Heart left ventricle (tissue), 13 donors: ENCODE data around the gene MYO15A.

Experiments
- POLR2A ChIP-seq, 2 donors: fragments of 450-650 bp; IDR thresholded peaks; one replicate each; pipeline ENCODE4 v1.6.1; 2017; ENCODE audit warnings: antibody characterized with exemption in 2 of 2, mild to moderate bottlenecking in 2 of 2, moderate library complexity in 2 of 2
- TF ChIP-seq, protein P1 (sequence below), 12 donors: fragments of 200-600 bp; sonication (generic) in 4 of 12; IDR thresholded peaks; one replicate each; pipeline versions ENCODE4 v1.5.0 to v1.8.0; 2018 to 2022; ENCODE audit warnings: antibody characterized with exemption in 12 of 12, mild to moderate bottlenecking in 5 of 12
- donor health status: ischemic (EF 13 %, LVEDD 7.1; RV severe dilation, severe dysfunction).
- donor health status: DM: no; HTN: yes; CAD: no.
- donor health status: DM: no; HTN: no; CAD: no.
- donor health status: ischemic (EF 25% LVEDD 6.9; RV normal size, moderate dysfunction).
- donor health status: ischemic (EF 25% LVEDD 5.7; RV mildly dilated, moderate dysfunction).
- donor health status: ischemic (EF 35%, LVEDD 5.7; RV mildly dilated, moderate dysfunction).
- donor health status: nonischemic (EF 11% LVEDD 7.7; RV severe dilation, severe dysfunction).
- donor health status: DM: yes; HTN: yes; CAD: no.
- donor health status: PGD.
- donor health status: ischemic (EF 29% LVEDD 5.4; RV normal size, mild dysfunction).
- donor health status: nonischemic (EF 23%, LVEDD 6.1; RV moderate dilation, normal function).

DNA sequence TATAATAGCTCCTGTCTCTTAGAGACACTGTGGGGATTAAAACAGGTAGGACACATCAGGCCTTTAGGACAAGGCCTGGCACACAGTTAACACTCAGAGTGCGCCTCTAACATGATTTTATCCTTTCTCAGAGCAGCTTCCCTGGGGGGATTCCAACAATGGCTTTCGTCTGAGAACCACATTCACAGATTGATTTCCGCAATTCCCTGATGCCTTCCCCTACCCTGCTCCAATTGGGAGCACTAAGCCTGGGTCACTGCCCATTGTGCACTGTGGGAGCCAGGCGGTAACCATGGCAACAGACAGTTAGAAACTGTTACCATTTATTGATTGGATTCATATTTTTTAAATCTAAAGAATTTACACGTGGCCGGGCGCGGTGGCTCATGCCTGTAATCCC, 69.2 kb downstream of the MYO15A start:
- no peak for TF ChIP-seq POLR2A (IDR thresholded peaks at IDR 0.05)
- TF ChIP-seq, protein P1, sequence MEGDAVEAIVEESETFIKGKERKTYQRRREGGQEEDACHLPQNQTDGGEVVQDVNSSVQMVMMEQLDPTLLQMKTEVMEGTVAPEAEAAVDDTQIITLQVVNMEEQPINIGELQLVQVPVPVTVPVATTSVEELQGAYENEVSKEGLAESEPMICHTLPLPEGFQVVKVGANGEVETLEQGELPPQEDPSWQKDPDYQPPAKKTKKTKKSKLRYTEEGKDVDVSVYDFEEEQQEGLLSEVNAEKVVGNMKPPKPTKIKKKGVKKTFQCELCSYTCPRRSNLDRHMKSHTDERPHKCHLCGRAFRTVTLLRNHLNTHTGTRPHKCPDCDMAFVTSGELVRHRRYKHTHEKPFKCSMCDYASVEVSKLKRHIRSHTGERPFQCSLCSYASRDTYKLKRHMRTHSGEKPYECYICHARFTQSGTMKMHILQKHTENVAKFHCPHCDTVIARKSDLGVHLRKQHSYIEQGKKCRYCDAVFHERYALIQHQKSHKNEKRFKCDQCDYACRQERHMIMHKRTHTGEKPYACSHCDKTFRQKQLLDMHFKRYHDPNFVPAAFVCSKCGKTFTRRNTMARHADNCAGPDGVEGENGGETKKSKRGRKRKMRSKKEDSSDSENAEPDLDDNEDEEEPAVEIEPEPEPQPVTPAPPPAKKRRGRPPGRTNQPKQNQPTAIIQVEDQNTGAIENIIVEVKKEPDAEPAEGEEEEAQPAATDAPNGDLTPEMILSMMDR (IDR thresholded peaks at IDR 0.05): no peak
